ENCODE data around the gene GALNT18. TPM values are rescaled to one million over a fixed set of nuclear protein-coding genes. Genes with fewer than 3 reads are reported as not detected.

GALNT18 gene
- total RNA-seq, 1 experiment from 2014 or later: 1.7 TPM

- no peak overlapping the region for H4K91ac ChIP-seq (ENCODE audit: insufficient read length, low read depth, low read length)
- no peak for TF ChIP-seq CTCF (conservative IDR thresholded peaks at IDR 0.05)
- H4K8ac ChIP-seq (replicated peaks; ENCODE audit: insufficient read length, low read depth, low read length): no peak overlapping the region
- no peak overlapping the region for H2BK15ac ChIP-seq (ENCODE audit: low read depth, low read length)
- no peak overlapping the region for H3K23ac ChIP-seq (ENCODE audit: insufficient read length, low read depth, low read length)
- H3K79me1 ChIP-seq (ENCODE audit: insufficient read depth, low read depth, low read length, poor library complexity, severe bottlenecking): no peaks in the 10 kb centered on the region
- no peak overlapping the region for H3K27ac Mint-ChIP-seq
- no peak overlapping the region for H4K5ac ChIP-seq (ENCODE audit: insufficient read length, low read depth, low read length)
- no peaks in the 10 kb centered on the region; a peak in 1 of 7 replicates for H3K36me3 Mint-ChIP-seq (ENCODE audit: insufficient read depth in 1 of 3, low read depth in 3 of 3)
- H2BK120ac ChIP-seq (ENCODE audit: low read depth, low read length, poor library complexity, severe bottlenecking): no peak overlapping the region
- H3K27ac ChIP-seq (ENCODE audit: insufficient read length, low read depth, low read length): no peak overlapping the region
- no peak overlapping the region for H3T11ph ChIP-seq (ENCODE audit: low read length)
- H4K20me1 ChIP-seq (ENCODE audit: control insufficient read depth, insufficient read depth, insufficient read length): no peaks in the 10 kb centered on the region
- H3K4me3 Mint-ChIP-seq: no peak overlapping the region
- no peak overlapping the region for H3K14ac ChIP-seq (ENCODE audit: insufficient read depth, low read length)
- no peaks in the 10 kb centered on the region for H3K9me3 ChIP-seq (ENCODE audit: control insufficient read depth, low read depth, low read length)
- H2BK20ac ChIP-seq (ENCODE audit: low read depth, low read length, poor library complexity, severe bottlenecking): no peak overlapping the region
- no peak overlapping the region for H2BK12ac ChIP-seq (ENCODE audit: insufficient read length, low read depth, low read length)
- H3K23me2 ChIP-seq (ENCODE audit: insufficient read length, low read depth, low read length, poor library complexity, severe bottlenecking): no peaks in the 10 kb centered on the region
- peaks cover 12 to 16% of the 10 kb centered on the region in 2 experiments for H3K4me1 Mint-ChIP-seq
- H3K27me3 Mint-ChIP-seq (ENCODE audit: low read depth): peaks cover 6% of the 10 kb centered on the region; the same call in 1 of the 2 replicates
- no peak overlapping the region for H3K18ac ChIP-seq (ENCODE audit: insufficient read length, low read depth, low read length)
- H2BK5ac ChIP-seq (ENCODE audit: insufficient read length, low read length): no peak overlapping the region
- no peak overlapping the region for H2AK5ac ChIP-seq (ENCODE audit: insufficient read length, low read length)
- no peaks in the 10 kb centered on the region for H3K9me3 Mint-ChIP-seq
- no peaks in the 10 kb centered on the region for H3K79me2 ChIP-seq (ENCODE audit: insufficient read depth, low read length)
- no peak overlapping the region for H3K9ac ChIP-seq (ENCODE audit: extremely low read depth, insufficient read length, low read length)
- DNase-seq: no peak
- no CpG with 5 or more reads among the region's 5 CpGs for WGBS (ENCODE audit: extremely low coverage, insufficient read length, low lambda C conversion rate)
- no peak overlapping the region for H3K56ac ChIP-seq (ENCODE audit: insufficient read length, low read depth, low read length)
- H3K27me3 ChIP-seq (ENCODE audit: insufficient read depth, low read length): no peaks in the 10 kb centered on the region
- no peak overlapping the region for H2AFZ ChIP-seq (ENCODE audit: low read length)
- H3K4me1 ChIP-seq (ENCODE audit: insufficient read depth, low read length): no peaks in the 10 kb centered on the region
- H3K4ac ChIP-seq (ENCODE audit: low read depth, low read length): no peak overlapping the region
- no peak overlapping the region for H3K4me2 ChIP-seq (ENCODE audit: insufficient read depth, insufficient read length, low read length)
Measured at GRCh38 chr11:11231763-11232162, 390.0 kb downstream of the GALNT18 start.
